Stimulated activated CD8-positive, alpha-beta memory T cell treated with anti-CD3 and anti-CD28 coated beads, Interleukin-15, amount 100 ng/mL, for 48 hours (primary cell): ENCODE results near the gene SNORC.
"Not testable (repeated sequence)": the region's sequence is repeated elsewhere in the genome, so short reads cannot be mapped to it uniquely, and the experiment has no call there.

ENCODE experiments used
- DNase-seq, 2 donors: peaks; one replicate each; pipeline ENCODE4 v3.0.0-alpha.2; 2020; ENCODE audit warnings: low read depth in 2 of 2

SNORC gene

DNA sequence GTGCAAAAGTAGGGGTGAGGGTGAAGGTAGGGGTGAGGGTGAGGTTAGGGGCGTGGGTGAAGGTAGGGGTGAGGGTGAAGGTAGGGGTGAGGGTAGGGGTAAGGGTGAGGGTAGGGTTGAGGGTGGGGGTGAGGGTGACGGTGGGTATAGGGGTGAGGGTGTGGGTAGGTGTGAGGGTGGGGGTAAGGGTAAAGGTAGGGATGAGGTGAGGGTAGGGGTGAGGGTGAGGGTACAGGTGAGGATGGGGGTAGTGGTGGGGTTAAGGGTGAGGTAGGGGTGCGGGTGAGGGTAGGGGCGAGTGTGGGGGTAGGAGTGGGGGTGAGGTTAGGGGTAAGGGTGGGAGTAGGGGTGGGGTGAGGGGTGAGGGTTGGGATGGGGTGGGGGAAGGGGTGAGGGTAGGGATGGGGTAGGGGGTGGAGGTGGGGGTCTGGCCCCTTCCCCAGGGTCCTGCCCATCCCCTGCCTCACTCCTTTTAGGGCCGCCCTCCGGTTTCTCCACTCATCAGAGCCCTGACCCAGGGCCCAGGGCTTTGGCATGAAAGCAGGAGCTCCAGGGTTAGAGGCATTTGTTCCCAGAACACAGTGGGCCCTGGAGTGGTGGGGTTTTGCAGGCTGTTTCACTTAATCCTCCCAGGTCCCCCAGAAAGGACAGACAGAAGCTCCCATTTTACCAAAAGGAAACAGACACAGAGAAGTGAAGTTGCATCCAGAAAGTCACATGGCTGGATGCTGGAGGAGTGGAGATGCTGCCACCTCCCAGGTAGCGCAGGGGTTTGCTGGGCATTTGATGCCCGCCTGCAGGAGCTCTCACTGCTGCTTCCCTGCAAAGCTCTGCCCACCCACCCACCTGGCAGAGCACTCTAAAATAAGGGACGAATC lies 26.9 kb downstream of the SNORC start:
- no peak for DNase-seq

DNA sequence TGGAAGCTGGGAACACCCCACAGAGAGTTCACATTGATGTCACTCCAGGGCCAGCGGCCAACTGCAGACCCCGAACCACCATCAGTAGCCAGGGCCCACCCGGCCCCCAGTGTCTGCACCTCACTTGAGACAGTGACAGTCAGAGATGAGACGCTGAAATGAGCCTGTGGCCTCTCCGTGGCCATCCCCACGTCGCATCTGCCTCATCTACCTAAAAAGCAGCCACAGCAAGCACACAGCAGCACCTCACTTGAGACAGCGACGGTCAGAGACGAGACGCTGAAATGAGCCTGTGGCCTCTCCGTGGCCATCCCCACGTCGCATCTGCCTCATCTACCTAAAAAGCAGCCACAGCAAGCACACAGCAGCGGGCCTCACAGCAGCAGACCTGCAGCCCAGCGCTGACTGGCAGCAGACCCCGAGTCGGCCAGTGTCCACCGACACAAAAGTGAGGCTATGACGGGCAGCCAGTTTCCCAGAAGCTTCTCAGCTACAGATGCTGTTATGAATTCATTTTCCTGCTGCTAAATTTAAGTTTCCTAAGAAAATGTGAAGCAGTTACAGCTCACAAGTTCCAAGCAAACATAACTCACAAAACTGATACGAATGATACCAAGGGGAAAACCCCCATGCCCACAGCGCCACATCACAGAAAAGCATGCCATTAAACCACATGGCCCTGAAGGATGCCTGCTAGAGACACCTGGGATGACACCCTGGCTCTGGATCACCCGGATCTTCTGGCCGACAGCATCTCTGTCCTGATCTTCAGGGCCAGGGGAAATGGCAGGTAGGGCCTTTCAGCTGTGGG lies 27.7 kb downstream of the SNORC start:
- peak in 1 of 2 donors; percentile 52 for DNase-seq

DNA sequence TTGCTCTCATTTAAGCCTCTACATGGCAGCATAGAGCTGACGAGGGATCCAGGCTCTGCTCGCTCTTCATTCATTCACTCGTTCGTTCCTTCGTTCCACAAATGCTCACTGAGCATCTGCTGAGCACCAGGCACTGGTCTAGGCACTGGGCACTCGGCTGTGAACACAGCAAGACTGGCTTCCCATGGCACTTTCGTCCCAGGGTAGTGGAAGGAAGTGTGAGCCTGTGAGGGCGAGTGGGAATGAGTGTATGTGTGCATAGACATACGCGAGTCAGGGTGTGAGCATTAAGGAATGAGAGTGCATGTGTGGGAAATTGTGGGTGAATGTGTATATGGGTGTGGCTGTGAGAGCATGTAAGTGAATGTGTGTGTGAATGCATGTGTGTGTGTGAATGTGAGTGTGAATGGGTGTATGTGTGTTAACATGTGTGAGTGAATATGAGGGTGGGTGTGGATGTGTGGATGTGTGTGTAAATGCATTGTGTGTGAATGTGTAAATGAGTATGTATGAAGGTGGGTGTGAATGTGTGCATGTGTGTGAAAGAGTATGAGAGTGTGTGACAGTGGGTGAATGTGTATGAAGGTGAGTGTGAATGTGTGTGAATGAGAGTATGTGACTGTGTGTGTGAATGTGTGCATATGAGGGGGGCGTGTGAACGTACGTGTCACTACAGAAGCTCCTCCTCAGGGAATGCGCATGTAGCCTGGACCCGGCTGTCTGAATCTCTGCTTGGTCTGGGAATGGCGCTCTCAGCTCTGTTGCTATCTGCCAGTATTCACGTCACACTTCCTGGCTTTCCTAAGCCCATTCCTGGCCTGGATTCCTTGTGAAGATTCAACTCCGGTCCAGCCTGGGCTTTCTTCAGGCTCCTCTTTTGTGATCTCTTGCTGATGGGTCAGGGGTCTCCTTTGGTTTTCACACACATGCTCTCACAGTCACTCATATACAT lies 28.8 kb downstream of the SNORC start:
- DNase-seq, result no peak

DNA sequence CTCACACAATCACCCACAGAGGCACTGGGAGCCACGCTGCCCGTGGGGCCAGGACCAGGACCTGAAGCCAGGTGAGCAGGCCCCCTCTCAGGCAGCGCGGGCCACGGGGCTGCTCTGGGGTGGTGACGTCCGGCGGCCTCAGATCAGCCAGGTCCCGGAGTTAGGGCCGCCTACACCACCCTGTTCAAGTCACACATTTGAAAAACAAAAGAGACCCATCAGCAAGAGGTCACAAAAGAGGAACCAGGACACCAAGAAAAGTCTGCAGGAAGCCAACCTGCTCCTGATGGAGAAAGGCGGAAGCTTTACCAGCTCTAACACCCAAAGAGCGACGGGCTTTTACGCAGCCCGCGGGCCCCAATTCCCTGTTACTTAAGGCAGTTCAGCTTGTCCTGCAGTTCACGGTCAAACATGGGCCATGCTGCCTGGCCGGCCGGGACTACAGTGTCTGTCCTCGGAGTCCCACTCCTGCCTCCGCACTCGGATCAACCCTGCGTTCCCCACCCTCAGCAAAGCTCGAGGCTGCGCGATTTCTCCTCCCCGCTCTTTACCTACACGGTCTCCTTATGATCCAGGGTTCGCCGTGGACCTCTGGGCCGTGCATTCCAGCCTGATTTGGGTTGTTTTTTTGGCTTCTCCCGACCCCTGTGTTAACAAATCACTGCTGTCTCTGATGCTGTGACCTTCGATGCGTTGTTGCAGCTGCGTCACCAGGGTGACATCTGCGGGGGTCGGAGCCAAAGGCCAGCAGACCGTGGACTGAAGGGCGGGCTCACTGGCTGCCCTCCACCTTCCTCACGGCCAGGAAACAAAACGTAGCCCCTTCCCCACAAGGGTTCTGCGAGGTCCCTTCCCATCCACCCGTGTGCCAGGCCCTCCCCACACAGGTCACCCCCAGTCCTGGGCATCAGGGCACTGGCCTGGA lies 31.0 kb downstream of the SNORC start:
- no peak for DNase-seq

DNA sequence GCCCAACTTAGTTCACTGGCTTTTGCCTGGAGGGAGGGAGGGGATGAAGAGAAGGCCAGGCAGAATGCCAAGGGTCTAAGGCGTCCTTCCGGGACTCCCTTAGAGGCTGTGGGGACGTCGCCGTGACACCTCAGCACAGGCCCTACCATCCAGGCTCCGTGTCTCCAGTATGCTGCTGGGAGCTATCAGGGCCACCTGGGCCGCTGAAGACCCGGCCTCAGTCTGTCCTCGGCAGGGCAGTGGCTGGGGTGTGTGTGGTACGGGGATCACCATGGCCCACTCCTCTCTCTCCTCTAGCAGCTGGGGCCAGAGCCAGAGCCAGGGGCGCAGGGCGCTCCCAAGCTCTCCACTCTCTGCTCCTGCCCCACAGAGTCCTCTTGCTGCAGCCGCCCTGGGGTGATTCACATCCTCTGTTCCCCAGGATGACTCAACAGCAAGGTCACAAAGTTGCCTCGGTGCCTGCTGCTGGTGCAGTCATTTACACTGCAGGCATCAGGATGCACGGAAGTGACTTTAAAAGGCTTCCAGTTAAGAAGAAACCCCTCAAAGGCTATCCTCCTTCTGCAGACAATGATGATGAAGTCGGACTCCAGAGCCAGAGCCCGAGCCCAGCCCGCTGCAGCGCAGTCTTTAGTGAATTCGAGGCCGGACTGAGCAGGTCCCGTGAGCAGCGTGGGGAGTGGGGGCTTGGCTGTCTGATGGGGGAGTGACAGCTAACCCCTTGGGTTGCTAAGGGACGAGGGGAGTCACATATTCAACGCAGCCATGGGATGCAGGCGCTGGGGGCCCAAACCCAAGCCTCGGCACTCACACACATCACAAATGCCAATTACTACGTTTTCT lies 31.9 kb downstream of the SNORC start:
- peak; percentile 19 to 49 for DNase-seq

DNA sequence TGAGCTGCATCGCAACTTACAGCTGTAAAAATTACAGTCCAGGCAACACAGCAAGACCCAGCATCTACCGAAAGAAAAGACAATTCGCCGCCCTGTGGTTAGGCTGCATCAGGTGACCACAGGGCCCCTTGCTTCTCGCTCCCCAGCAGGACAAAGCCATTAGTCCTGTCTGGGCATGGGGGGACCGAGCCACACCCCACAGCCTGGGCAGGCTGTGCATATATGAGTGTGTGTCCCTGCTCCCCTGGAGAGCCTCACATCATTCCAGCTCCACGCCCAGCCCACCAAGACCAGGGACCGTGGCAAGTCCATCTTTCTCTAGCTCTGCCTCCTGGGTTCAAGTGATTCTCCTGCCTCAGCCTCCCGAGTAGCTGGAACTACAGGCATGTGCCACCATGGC lies 33.9 kb downstream of the SNORC start:
- no peak for DNase-seq

DNA sequence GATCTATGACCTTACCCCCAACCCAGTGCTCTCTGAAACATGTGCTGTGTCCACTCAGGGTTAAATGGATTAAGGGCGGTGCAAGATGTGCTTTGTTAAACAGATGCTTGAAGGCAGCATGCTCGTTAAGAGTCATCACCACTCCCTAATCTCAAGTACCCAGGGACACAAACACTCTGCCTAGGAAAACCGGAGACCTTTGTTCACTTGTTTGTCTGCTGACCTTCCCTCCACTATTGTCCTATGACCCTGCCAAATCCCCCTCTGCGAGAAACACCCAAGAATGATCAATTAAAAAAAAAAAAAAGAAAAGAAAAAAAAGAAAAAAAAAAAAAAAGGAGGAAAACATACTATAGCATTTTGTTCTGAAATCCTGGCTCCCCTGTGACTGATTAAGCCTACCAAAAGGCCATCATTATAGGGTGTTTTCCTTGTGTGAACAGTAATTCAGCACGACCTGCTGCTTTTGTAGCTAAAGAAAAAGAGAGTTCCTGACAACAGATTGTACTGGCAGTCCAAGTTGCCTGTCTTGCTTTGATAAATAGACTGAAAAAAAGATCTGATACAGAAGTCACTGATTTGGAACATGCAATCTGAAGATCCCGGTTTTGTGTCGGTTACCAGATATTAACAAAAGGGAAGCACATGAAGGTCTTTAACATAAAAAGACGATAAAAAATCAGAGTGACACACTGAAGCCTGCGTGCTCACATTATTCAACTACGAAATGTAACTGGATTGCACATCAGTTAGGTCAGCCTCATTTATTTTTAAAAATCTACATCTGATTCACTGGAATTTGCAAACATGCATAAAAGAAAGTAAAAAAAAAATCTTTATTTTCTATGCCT lies 37.0 kb downstream of the SNORC start:
- not testable (repeated sequence) for DNase-seq

DNA sequence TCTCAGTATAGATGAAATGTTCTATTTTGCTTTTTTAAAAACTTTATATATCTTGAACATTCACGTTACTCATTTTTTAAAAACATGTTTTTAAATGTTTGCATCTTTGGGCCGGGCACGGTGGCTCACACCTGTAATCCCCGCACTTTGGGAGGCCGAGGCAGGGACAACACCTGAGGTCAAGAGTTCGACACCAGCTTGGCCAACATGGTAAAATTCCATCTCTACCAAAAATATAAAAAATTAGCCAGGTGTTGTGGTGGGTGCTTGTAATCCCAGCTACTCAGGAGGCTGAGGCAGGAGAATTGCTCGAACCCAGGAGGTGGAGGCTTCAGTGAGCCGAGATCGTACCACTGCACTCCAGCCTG lies 37.6 kb downstream of the SNORC start:
- not testable (repeated sequence) for DNase-seq

DNA sequence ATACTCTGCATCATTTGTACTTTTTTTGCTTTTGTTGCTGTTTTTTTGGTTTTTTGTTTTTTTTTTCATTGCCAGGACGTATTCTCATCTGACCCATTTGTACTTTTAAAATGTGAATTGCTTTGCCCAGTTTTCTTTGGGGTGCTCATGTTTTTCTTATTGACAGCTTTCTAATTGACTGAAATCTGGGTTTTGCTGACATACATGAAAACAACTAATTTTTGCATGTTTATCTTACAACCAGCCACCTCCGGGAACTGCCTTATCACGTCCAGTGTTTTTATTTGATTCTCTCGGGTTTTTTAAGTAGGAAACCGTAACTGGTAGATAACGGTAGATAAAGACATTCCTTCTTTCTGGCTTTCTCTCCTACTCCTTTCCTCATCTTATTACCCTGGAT lies 38.6 kb downstream of the SNORC start:
- DNase-seq, result no peak

DNA sequence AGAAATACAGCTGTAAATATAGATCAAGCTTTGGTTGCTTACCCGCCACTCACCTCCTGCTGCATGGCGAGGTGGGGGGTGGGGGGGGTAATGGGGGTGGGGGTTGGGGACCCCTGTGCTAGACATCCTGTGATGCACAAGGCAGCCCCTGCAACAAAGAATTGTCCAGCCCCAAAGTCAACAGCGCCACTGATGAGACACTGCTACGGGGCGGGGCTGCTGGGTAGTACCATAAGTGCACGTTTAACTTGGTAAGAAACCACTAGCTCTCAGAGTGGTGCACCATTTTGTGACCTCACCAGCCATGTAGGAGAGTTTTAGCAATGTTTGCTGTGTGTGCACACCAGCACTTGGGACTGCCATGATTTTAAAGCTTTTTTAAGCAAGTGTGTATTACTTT lies 40.3 kb downstream of the SNORC start:
- no peak for DNase-seq

DNA sequence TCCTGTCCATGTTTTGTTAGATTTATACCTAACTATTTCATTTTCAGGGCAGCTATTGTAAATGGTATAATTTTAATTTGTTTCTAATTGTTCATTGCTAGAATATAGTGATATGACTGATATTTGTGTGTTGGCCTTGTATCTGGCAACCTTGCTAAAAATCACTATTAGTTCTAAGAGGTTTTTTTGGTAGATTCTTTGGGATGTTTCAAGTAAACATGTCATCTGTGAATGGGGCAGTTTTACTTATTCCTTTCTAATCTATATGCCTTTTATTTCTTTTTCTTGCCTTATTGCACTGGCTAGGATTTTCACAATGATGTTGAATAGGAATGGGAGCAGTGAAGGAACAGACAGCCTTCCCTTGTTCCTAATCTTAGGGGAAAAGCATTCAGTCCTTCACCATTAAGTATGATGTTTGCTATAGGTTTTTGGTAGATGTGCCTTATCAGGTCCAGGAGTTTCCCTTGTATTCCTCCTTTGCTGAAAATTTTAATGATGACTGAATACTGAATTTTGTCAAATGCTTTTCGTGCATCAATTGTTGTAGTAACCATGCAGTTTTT lies 41.7 kb downstream of the SNORC start:
- DNase-seq, result no peak

DNA sequence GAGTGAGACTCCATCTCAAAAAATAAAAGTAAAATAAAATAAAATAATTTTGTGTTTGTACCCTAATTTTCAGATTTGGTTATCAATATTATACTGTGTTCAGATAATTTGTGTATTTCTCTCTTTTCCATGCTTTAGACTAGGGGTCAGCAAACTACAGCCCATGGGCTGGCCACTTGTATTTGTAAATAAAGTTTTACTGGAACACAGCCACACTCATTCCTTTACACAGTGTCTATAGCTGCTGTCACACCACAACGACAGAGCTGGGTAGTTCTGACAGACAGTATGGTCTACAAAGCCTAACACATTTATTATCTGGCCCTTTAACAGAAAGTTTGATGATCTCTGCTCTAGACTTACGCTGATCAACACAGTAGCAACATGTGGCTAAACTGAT lies 43.8 kb downstream of the SNORC start:
- no peak for DNase-seq

DNA sequence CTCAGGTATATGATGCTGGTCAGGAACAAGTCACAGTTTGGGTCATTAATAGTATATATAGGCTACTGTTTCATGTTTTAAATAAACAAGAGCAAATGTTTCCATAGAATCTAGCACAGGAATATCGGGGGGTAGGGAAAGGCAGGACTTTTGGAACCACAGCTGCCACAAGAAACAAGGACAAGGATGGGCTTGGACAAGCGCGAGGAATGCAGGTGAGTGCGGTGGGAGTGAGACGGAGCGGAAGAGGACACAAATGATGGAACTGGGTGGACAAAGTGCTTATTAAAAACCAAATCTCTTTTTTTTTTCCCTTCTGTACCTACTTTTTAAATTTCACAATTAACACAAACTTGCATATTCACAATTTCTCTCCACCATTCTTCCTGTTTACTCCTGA lies 49.1 kb downstream of the SNORC start:
- DNase-seq, result no peak

DNA sequence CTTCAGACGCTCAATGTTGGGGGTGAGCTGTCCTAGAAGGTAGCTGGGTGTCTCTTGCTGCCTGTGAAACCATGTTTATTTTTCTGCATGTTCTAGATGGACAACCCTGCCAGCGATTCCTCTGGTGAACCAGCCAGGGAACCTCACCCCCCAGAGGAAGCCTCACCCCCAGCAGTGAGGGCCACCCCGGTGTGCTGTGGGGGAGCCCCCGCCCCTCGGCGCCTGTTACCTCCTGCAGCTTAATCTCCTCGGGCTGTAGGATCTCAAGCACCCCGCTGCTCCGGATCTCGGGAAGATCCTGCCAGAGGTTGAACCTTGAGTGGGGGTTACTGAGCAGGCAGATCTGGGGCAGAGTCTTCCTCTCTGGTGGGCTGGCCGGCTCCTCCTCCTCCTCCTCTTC lies 50.0 kb downstream of the SNORC start:
- no peak for DNase-seq

DNA sequence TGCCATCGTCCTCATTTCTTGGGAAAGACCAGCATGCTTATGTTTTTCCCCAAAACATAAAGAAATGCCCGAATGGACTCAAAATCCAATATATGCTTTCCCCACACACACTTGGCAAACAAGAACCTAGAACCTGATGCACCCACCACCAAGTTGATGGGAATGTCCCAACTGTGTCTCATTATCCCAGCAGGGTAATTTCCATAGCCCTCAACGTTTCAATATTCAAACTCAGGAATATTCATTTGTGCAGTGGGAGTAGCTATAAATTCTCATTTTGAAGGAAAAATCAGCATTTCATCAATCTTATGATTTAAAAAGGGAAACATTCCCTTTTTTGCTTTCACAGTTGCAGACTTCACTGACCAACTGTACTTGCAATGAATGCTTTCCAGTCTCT lies 50.7 kb downstream of the SNORC start:
- no peak for DNase-seq

DNA sequence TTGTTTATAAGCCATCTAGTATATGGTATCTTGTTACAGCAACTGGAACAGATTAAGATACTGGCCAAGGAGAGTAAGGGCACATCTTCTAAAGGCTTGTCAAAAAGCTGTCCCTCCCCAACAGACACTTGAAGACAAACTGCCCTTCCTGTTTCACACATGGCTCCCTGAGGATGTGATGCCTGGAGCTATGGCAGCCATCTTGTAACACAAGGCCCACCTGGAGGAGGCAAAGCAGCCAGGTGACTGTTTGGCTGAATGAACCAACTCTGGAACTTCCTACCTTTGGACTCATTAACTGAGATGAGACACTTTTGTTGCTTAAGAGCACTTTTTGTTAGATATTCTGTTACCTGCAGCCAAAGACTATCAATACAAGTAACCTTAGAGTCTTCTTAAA lies 54.4 kb downstream of the SNORC start:
- DNase-seq, result no peak

DNA sequence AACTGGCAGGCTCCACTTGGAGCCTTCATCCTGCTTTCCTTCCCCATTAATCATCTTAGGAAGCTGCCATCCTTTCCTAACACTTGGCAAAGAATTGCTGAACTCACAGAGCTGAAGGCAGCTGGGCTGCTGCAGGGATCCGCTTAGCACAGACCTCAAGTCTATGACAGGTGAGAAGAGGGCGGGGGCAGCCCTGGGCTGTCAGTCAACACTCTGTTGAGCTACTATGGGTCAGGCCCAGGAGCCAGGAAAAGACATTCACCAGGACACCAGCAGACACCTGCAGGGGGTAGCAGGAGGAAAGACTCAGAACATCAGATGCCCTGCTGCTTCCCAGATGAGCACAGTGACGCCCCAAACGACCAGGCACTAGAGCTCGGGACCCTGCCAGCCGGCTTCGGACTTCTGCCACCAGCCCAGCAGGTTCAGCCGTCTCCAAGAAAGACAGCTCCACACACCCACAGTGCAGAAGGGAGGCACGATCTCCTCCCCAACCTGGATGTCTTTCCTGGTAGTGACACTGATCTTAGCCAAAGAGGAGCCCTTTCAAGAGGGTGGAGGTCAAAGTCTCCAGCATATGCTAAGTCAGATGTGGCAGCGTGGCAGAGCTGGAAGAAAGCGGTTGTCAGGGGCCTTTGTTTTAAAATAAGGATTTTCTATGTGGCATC lies 55.2 kb downstream of the SNORC start:
- DNase-seq, result no peak

DNA sequence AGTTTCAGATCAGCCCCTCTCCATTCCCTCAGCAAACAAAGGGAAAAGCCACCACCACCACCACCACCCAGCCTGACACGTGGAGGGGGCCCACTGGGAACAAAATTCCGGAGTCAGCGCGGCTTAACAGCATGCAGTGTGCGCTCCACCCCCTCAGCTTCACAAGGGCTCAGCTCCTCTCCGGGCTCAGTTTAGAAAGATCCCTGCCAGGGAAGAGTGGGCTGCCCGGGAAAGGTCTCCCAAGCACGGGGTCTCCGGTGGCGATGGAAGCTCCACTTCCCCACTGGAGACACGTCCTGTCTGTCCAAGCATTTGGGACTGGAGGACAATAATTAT lies 55.7 kb downstream of the SNORC start:
- DNase-seq, result no peak
